BLaER1 (cell line): Measurements from ENCODE around the gene ST3GAL4.
A peak's percentile ranks its signal among the peaks of the same experiment; 100 is the strongest.

Experiments
- H3K27ac ChIP-seq: shearing (Covaris generic); formaldehyde crosslinking; 2 replicates; pipeline ENCODE4 v1.8.1; 2022
- H3K27me3 ChIP-seq: shearing (Covaris generic); formaldehyde crosslinking; 2 replicates; pipeline ENCODE4 v1.8.1; 2022
- H3K36me3 ChIP-seq: shearing (Covaris generic); formaldehyde crosslinking; 2 replicates; pipeline ENCODE4 v1.8.1; 2022
- H3K4me1 ChIP-seq: shearing (Covaris generic); formaldehyde crosslinking; 2 replicates; pipeline ENCODE4 v1.8.1; 2022
- H3K4me2 ChIP-seq: shearing (Covaris generic); formaldehyde crosslinking; 2 replicates; pipeline ENCODE4 v1.8.1; 2022
- H3K4me3 ChIP-seq: shearing (Covaris generic); formaldehyde crosslinking; 2 replicates; pipeline ENCODE4 v1.8.1; 2022
- H3K9ac ChIP-seq: shearing (Covaris generic); formaldehyde crosslinking; 2 replicates; pipeline ENCODE4 v1.8.1; 2022
- H3K9me3 ChIP-seq: shearing (Covaris generic); formaldehyde crosslinking; 2 replicates; pipeline ENCODE4 v1.8.1; 2022
- H4K20me1 ChIP-seq: shearing (Covaris generic); formaldehyde crosslinking; 2 replicates; pipeline ENCODE4 v1.8.1; 2022
- Cebpa-rat ChIP-seq: shearing (Covaris generic); IDR thresholded peaks from 2 replicates; pipeline ENCODE4 v1.8.1; 2022

The ST3GAL4 gene

GRCh38 chr11:126337474-126338241 is 17.8 kb upstream of the ST3GAL4 start:
- no peak for TF ChIP-seq Cebpa-rat
- Histone ChIP-seq H4K20me1 (no peaks in the 10 kb centered on the region), H3K4me2 (peak overlapping the region; percentile 67)

GRCh38 chr11:126338346-126339055 is 17.0 kb upstream of the ST3GAL4 start:
- H3K36me3 ChIP-seq, result peaks cover 73% of the 10 kb centered on the region
- H3K4me1 ChIP-seq, result peaks cover 76% of the 10 kb centered on the region
- peak overlapping the region; percentile 72 for H3K27ac ChIP-seq
- no peaks in the 10 kb centered on the region for H3K27me3 ChIP-seq
- H3K9me3 ChIP-seq, result no peaks in the 10 kb centered on the region
- no peak overlapping the region for H3K4me3 ChIP-seq
- no peak for TF ChIP-seq Cebpa-rat
- H3K4me2 ChIP-seq, result peak overlapping the region; percentile 67; the same call in 1 of the 2 replicates
- no peak overlapping the region for H3K9ac ChIP-seq
- no peaks in the 10 kb centered on the region for H4K20me1 ChIP-seq

More at GRCh38 chr11:126337474-126338241, 17.8 kb upstream of the ST3GAL4 start:
- Histone ChIP-seq H3K9ac (peak overlapping the region; percentile 62; the same call in 1 of the 2 replicates), H3K9me3 (no peaks in the 10 kb centered on the region), H3K4me3 (no peak overlapping the region), H3K4me1 (peaks cover 74% of the 10 kb centered on the region), H3K36me3 (peaks cover 73% of the 10 kb centered on the region), H3K27ac (peak overlapping the region; percentile 72), H3K27me3 (no peaks in the 10 kb centered on the region)

DNA sequence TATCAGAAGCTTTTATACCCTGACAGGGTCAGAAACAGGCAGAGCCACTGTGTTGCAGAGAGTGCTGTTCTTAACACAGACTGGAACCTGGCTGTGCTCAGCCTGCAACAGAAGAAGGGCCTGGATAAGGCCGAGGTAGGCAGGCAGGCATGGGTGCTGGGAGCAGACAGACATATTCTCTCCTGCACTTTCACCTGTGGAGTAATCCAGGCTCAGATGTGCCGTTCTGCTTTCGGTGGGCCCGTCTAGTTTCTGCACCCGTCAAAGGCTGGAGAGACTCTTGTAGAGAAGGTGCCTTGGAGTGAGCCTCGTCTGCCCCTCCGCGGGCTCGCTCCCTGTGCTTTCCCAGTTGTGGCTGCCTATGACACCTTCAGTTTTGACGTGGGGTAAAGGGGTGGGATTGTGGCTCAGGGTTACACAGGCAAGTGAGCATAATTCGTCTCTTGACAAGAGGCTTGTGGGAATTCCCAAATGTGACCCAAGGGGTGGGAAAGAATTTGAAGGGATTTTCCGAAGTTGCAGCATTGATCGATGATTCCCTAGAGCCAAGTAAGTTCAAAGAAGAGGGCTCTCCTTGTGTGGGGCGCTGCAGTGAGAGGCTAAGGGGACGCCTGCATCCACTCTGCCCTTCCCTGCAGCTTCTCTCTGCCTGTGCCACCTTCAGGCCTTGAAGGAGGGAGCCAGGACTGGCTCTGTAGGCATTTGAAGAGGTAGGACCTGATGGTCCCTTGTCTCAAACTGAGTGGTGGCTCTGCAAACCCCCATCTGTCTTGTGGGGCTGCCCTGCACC is 16.2 kb upstream of the ST3GAL4 start:
- no peak overlapping the region for H3K4me3 ChIP-seq
- H3K36me3 ChIP-seq, result peaks cover 74% of the 10 kb centered on the region
- no peak overlapping the region for H3K9ac ChIP-seq
- H3K27ac ChIP-seq, result no peak overlapping the region
- H3K9me3 ChIP-seq, result no peaks in the 10 kb centered on the region
- H4K20me1 ChIP-seq, result no peaks in the 10 kb centered on the region
- no peak for TF ChIP-seq Cebpa-rat
- peaks cover 76% of the 10 kb centered on the region for H3K4me1 ChIP-seq
- no peaks in the 10 kb centered on the region for H3K27me3 ChIP-seq
- H3K4me2 ChIP-seq, result no peak overlapping the region

DNA sequence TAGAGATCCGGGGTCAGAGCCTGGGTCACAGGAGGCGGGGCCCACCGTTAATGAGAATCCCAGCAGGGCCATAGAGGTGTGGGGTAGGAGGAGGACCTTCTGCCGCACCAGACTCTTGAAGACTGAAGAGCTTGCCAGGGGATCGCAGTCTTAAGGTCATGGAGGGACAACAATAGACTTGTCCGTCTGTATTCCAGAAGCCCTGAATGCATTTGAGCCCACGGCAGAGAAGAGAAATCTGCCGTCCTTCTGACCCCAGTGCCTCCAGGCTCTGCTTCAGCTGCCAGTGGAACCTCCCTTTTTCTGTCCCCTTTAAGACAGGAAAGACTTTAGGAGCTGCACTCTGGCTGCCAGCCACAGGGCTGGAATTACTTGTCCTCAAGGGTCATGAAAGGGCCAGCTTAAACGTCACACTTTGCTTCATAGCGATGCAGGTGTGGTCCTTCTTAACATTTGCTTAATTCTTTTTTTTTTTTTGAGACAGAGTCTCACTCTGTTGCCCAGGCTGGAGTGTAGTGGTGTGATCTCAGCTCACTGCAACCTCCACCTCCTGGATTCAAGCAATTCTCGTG is 15.5 kb upstream of the ST3GAL4 start:
- peaks cover 73% of the 10 kb centered on the region for H3K4me1 ChIP-seq
- peaks cover 80% of the 10 kb centered on the region for H3K36me3 ChIP-seq
- no peaks in the 10 kb centered on the region for H3K9me3 ChIP-seq
- no peaks in the 10 kb centered on the region for H4K20me1 ChIP-seq
- no peak for TF ChIP-seq Cebpa-rat
- no peak overlapping the region for H3K9ac ChIP-seq
- H3K27ac ChIP-seq, result no peak overlapping the region
- H3K27me3 ChIP-seq, result no peaks in the 10 kb centered on the region
- no peak overlapping the region for H3K4me2 ChIP-seq
- H3K4me3 ChIP-seq, result no peak overlapping the region

GRCh38 chr11:126340960-126341606 is 14.4 kb upstream of the ST3GAL4 start:
- Histone ChIP-seq H3K9ac (peak overlapping the region; percentile 5; the same call in 1 of the 2 replicates), H3K36me3 (peaks cover 83% of the 10 kb centered on the region), H3K4me3 (no peak overlapping the region), H3K4me2 (peak overlapping the region; percentile 60), H4K20me1 (0 out of 2 replicates have a peak, but pooled peaks cover under 1% of the 10 kb centered on the region), H3K9me3 (no peaks in the 10 kb centered on the region), H3K27ac (peak overlapping the region; percentile 46; the same call in 1 of the 2 replicates), H3K27me3 (no peaks in the 10 kb centered on the region), H3K4me1 (peaks cover 73% of the 10 kb centered on the region)
- TF ChIP-seq Cebpa-rat, result no peak

DNA sequence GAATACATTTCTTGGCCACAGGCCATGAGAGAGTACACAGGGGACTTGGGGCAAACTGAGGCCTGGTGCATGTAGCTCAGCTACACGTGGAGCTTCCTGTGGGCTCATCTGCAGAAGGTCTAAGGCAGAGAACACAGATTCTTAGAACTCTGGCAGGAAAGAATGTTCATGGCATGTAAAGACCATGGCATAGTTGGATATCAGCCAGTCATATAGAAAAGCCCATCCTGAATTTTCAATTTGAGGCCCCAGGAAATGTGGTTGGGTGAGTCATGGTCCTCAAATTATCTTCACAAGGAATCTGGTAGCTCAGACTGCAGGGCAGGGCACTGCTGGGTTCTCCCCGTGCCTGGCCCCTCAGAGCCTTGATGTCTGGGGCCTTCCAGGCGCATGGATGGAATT is 13.7 kb upstream of the ST3GAL4 start:
- TF ChIP-seq Cebpa-rat, result no peak
- Histone ChIP-seq H3K4me2 (peak overlapping the region; percentile 60), H3K9ac (peak overlapping the region; percentile 5; the same call in 1 of the 2 replicates), H4K20me1 (peaks cover 7% of the 10 kb centered on the region), H3K27ac (peak overlapping the region; percentile 46), H3K4me3 (no peak overlapping the region), H3K36me3 (peaks cover 83% of the 10 kb centered on the region), H3K27me3 (no peaks in the 10 kb centered on the region), H3K9me3 (no peaks in the 10 kb centered on the region), H3K4me1 (peaks cover 73% of the 10 kb centered on the region)

DNA sequence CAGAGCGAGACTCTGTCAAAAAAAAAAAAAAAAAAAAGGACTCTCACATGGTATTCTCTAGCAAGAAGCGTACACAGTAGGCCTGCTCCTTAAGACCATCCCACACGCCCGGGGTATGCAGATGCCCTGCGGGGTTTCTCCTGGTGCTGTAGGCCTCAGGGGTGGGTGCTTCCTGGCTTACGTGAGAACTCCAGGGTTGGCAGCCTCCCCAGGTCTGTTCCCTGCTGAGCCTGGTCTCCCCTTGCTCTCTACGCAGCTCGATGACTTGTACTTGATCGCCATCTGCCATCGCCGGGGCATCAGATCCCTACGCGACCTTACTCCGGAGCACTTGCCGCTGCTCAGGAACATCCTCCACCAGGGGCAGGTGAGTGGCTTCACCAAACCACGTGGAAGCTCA is 12.4 kb upstream of the ST3GAL4 start:
- H3K4me2 ChIP-seq, result no peak overlapping the region

GRCh38 chr11:126344141-126345080 is 11.1 kb upstream of the ST3GAL4 start:
- Histone ChIP-seq H3K4me2 (no peak overlapping the region), H3K9ac (no peak overlapping the region), H3K9me3 (no peaks in the 10 kb centered on the region), H3K36me3 (peaks cover 78% of the 10 kb centered on the region), H3K4me1 (peaks cover 80% of the 10 kb centered on the region), H3K27me3 (no peaks in the 10 kb centered on the region), H3K4me3 (no peak overlapping the region), H3K27ac (no peak overlapping the region), H4K20me1 (peaks cover 33% of the 10 kb centered on the region)
- no peak for TF ChIP-seq Cebpa-rat

More for the DNA sequence above, 12.4 kb upstream of the ST3GAL4 start:
- no peak overlapping the region for H3K4me3 ChIP-seq
- H3K27ac ChIP-seq, result no peak overlapping the region
- TF ChIP-seq Cebpa-rat, result no peak
- peaks cover 20% of the 10 kb centered on the region for H4K20me1 ChIP-seq
- peaks cover 80% of the 10 kb centered on the region for H3K36me3 ChIP-seq
- H3K9me3 ChIP-seq, result no peaks in the 10 kb centered on the region
- no peak overlapping the region for H3K9ac ChIP-seq
- no peaks in the 10 kb centered on the region for H3K27me3 ChIP-seq
- H3K4me1 ChIP-seq, result peaks cover 73% of the 10 kb centered on the region
